ENCODE data around the gene SLF2. TPM values are rescaled to one million over a fixed set of nuclear protein-coding genes. Genes with fewer than 3 reads are reported as not detected.

Gene SLF2
- total RNA-seq, 4 donors from 2014 or later = 9.2 to 23.0 (median 20.1) TPM

- TF ChIP-seq CTCF (IDR thresholded peaks at IDR 0.05 in 4 of 5, conservative IDR thresholded peaks at IDR 0.05 in 1 of 5) (no peak), POLR2A (IDR thresholded peaks at IDR 0.05) (no peak)
- in situ Hi-C loops (cut with MboI; ENCODE audit: low sequenced_read_pairs in 4 of 4) (no loop called here), intact Hi-C loops (cut with DNase I; ENCODE audit: low total_unique reads) (no loop called here)
- H3K27ac ChIP-seq = peak overlapping the region; percentile 79 to 91 (median 84)
- DNase-seq (no peak), ATAC-seq (no peak)
- peaks cover 32 to 37% of the 10 kb centered on the region in 2 donors for H3K4me1 ChIP-seq
- peaks cover 0 to 38% of the 10 kb centered on the region in 2 donors for H3K36me3 ChIP-seq
- H3K4me3 ChIP-seq = peak overlapping the region; percentile 78 to 96 (median 90)
- no peaks in the 10 kb centered on the region for H3K27me3 ChIP-seq
- H3K9me3 ChIP-seq = no peaks in the 10 kb centered on the region
Measured at GRCh38 chr10:100986623-100986951, 73.8 kb downstream of the SLF2 start.

GRCh38 chr10:100986952-100987684 lies 74.4 kb downstream of the SLF2 start, which contains the start of the genes MRPL43 and TWNK:
Gene MRPL43 (minus strand): TSS chr10:100987497. CDS start chr10:100987443, 54 bp downstream.
Gene TWNK (plus strand): TSS chr10:100987543. CDS start chr10:100988211, 668 bp downstream.
- ATAC-seq (peak; percentile 95), DNase-seq (peak; percentile 70 to 77)
- Histone ChIP-seq H3K4me3 (peak within 1 kb of the TSS; percentile 78 to 96 (median 90)), H3K4me1 (peaks cover 32 to 37% of the 10 kb centered on the region in 2 donors), H3K27ac (peak within 1 kb of the TSS; percentile 79 to 91 (median 84)), H3K36me3 (peaks cover 0 to 37% of the 10 kb centered on the region in 2 donors), H3K9me3 (no peaks in the 10 kb centered on the region), H3K27me3 (no peaks in the 10 kb centered on the region)
- TF ChIP-seq POLR2A (IDR thresholded peaks at IDR 0.05) = peak; percentile 43 to 51
- TF ChIP-seq CTCF (IDR thresholded peaks at IDR 0.05 in 4 of 5, conservative IDR thresholded peaks at IDR 0.05 in 1 of 5) = no peak
- in situ Hi-C loops (cut with MboI; ENCODE audit: low sequenced_read_pairs in 4 of 4) = no loop called here
- intact Hi-C loops (cut with DNase I; ENCODE audit: low total_unique reads) = no loop called here

GRCh38 chr10:100987685-100988049 lies 74.9 kb downstream of the SLF2 start:
- H3K4me1 ChIP-seq = peaks cover 32 to 37% of the 10 kb centered on the region in 2 donors
- in situ Hi-C loops (cut with MboI; ENCODE audit: low sequenced_read_pairs in 4 of 4) (no loop called here), intact Hi-C loops (cut with DNase I; ENCODE audit: low total_unique reads) (no loop called here)
- ATAC-seq (no peak), DNase-seq (no peak)
- H3K27ac ChIP-seq = peak overlapping the region; percentile 79 to 91 (median 84)
- TF ChIP-seq CTCF (IDR thresholded peaks at IDR 0.05 in 4 of 5, conservative IDR thresholded peaks at IDR 0.05 in 1 of 5) = no peak
- peak in 1 of 2 donors; percentile 6 for TF ChIP-seq POLR2A (IDR thresholded peaks at IDR 0.05)
- no peaks in the 10 kb centered on the region for H3K27me3 ChIP-seq
- peaks cover 0 to 37% of the 10 kb centered on the region in 2 donors for H3K36me3 ChIP-seq
- no peaks in the 10 kb centered on the region for H3K9me3 ChIP-seq
- peak overlapping the region; percentile 78 to 96 (median 90) for H3K4me3 ChIP-seq

- H3K4me1 ChIP-seq = peaks cover 32 to 37% of the 10 kb centered on the region in 2 donors
- no peaks in the 10 kb centered on the region for H3K27me3 ChIP-seq
- no peak for DNase-seq
- H3K4me3 ChIP-seq = peak overlapping the region; percentile 78 to 96 (median 90)
- TF ChIP-seq CTCF (IDR thresholded peaks at IDR 0.05 in 4 of 5, conservative IDR thresholded peaks at IDR 0.05 in 1 of 5) = no peak
- no peak for TF ChIP-seq POLR2A (IDR thresholded peaks at IDR 0.05)
- H3K9me3 ChIP-seq = no peaks in the 10 kb centered on the region
- intact Hi-C loops (cut with DNase I; ENCODE audit: low total_unique reads) (no loop called here), in situ Hi-C loops (cut with MboI; ENCODE audit: low sequenced_read_pairs in 4 of 4) (no loop called here)
- peaks cover 0 to 40% of the 10 kb centered on the region in 2 donors for H3K36me3 ChIP-seq
- ATAC-seq = no peak
- peak overlapping the region in 2 of 4 donors; percentile 86 to 91 for H3K27ac ChIP-seq
Measured at GRCh38 chr10:100988166-100988565, 75.4 kb downstream of the SLF2 start.
